Epithelial cell of proximal tubule (primary cell): Measurements from ENCODE around the gene SYK. TPM values are rescaled to one million over a fixed set of nuclear protein-coding genes. Genes with fewer than 3 reads are reported as not detected.

Source experiments
- DNase-seq: peaks from one replicate; pipeline ENCODE4 v3.0.0-alpha.2; 2011; ENCODE audit warnings: low read depth
- H3K4me3 ChIP-seq: 2 replicates; pipeline ENCODE4 v1.5.1; 2011; ENCODE audit warnings: low read depth, mild to moderate bottlenecking, low read length
- CTCF ChIP-seq: conservative IDR thresholded peaks from 2 replicates; pipeline ENCODE4 v1.5.1; 2012; ENCODE audit warnings: low read depth, mild to moderate bottlenecking, low read length
- total RNA-seq: library from RNA; depleted of rRNA; stranded (reverse); fragments of >200 nt; gene quantifications from 2 replicates; pipeline ENCODE4 v1.2.3, GENCODE V29; 2015

The SYK gene
- total RNA-seq, 1 donor from 2014 or later: 16.9 TPM

DNA sequence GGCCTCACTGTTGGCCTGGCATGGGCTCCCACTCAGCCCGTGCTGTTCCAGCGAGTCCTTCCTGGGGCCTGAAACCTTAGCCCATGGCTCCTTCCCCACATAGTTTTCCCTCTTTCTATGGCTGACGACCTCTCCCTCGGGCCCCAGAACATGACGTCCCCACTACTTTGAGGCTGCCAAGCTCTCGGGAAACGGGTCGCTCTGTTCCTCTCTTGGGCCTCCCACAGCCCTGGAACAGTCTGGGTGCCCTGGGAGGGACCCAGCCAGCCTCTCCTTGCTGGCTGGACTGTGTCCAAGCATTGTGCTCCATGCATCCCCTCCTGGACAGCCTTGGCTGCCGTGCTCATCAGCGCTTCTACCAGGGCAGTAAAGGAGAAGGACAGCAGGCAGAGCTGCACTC, 118.3 kb downstream of the SYK start:
- no peak overlapping the region for H3K4me3 ChIP-seq
- no peak for TF ChIP-seq CTCF
- DNase-seq: no peak

DNA sequence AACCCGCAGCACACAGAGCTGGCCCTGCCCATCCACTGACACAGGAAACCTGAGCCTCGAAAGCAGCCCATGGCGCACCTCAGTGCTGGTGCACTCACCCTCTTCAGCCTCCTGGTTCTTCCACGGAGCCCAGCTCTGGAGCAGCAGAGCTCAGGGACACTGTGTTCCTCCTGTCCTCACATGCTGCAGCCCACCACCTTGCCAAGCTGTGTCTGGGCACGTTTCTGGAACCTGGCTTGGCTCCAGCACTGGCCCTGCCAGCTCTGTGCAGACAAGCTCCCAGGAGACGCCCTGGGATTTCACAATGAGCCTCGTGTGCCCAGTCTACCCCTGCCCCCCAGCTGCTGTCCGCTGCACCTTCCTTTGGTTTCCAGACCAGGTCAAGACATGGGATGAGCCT, 119.5 kb downstream of the SYK start:
- TF ChIP-seq CTCF: no peak
- no peak for DNase-seq

GRCh38 chr9:90921969-90922368, 120.3 kb downstream of the SYK start:
- DNase-seq: no peak
- TF ChIP-seq CTCF: no peak
- no peak overlapping the region for H3K4me3 ChIP-seq

More for the DNA sequence above, 119.5 kb downstream of the SYK start:
- no peak overlapping the region for H3K4me3 ChIP-seq

DNA sequence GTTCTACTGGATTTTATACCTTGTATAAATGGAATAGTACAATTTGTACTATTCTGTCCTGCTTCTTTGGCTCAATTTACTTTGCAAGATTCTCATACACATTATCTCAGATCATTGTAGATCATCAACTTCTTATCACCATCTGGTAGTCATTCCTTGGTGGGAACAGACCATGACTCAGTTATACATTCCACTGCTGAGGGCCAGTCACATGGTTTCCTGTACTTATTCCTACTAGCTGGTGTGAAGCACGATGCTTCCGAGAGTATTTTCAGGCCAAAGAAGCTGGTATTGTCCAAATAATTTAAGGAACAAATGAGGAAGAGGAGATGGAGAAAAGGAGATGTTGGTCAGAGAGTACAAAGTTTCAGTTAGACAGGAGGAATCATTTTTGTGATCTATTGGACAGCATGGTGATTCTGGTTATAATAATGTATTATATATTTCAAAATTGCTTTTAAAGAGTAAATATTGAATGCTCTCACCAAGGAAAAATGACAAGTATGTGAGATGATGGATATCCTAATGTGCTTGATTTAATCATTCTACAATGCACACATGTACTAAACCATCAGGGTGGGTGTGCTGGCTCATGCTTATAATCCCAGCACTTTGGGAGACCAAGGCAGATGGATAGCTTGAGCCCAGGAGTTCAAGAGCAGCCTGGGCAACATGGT, 124.1 kb downstream of the SYK start:
- DNase-seq: no peak
- no peak for TF ChIP-seq CTCF
- H3K4me3 ChIP-seq: no peak overlapping the region

DNA sequence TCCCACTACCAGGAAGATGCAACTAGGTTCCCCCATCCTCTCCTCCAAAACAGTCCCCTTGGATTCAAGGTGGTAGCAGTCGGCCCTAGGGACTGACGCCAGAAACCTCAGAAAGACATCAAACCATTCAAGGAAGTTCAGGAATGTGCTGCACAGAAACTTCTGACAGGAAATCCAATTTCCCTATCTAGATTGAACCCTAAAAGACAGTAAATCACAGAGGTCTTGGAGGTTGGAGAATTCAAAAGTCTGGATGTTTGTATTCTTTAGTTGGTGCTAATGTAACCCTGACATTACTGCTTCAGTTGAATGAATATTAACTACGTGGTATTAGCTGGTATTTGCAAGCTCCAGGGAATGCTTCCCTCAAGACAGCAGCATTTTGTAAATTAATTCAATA, 125.3 kb downstream of the SYK start:
- H3K4me3 ChIP-seq: no peak overlapping the region
- no peak for DNase-seq
- TF ChIP-seq CTCF: no peak

- no peak overlapping the region for H3K4me3 ChIP-seq
Observed at GRCh38 chr9:90927496-90927895, 125.9 kb downstream of the SYK start.

More at GRCh38 chr9:90927496-90927895, 125.9 kb downstream of the SYK start:
- TF ChIP-seq CTCF: no peak
- no peak for DNase-seq
